ENCODE measurements around the gene PEX11G. TPM values are rescaled to one million over a fixed set of nuclear protein-coding genes. Genes with fewer than 3 reads are reported as not detected.

Gene PEX11G
- total RNA-seq, 2 donors from 2014 or later, result 3.9 to 7.6 TPM

- Histone ChIP-seq H3K4me1 (no peaks in the 10 kb centered on the region), H3K4me3 (no peak overlapping the region), H3K36me3 (replicated peaks in 1 of 2; ENCODE audit: insufficient read depth in 1 of 2, low read depth in 2 of 2) (peaks cover 14 to 45% of the 10 kb centered on the region in 2 donors), H3K27me3 (no peaks in the 10 kb centered on the region), H3K27ac (no peak overlapping the region), H3K9me3 (no peaks in the 10 kb centered on the region)
- DNase-seq, result no peak
- WGBS, 2 donors, result 92 to 96% methylated on average over 14 of the region's 14 CpGs
- no peak for ATAC-seq
- TF ChIP-seq CTCF (IDR thresholded peaks at IDR 0.05) (no peak), POLR2A (IDR thresholded peaks at IDR 0.05) (no peak)
- intact Hi-C loops (cut with DNase I), result no loop called here
Observed at GRCh38 chr19:7460562-7460966, 28.3 kb downstream of the PEX11G start.

- 96 to 97% methylated on average over 9 to 18 of the region's 20 CpGs for WGBS, 2 donors
- DNase-seq (no peak), ATAC-seq (no peak)
- H3K9me3 ChIP-seq, result no peaks in the 10 kb centered on the region
- no peak overlapping the region for H3K4me3 ChIP-seq
- no peaks in the 10 kb centered on the region for H3K27me3 ChIP-seq
- TF ChIP-seq POLR2A (IDR thresholded peaks at IDR 0.05), result no peak
- TF ChIP-seq CTCF (IDR thresholded peaks at IDR 0.05), result no peak
- intact Hi-C loops (cut with DNase I), result no loop called here
- H3K27ac ChIP-seq, result no peak overlapping the region
- no peaks in the 10 kb centered on the region for H3K4me1 ChIP-seq
- peaks cover 10 to 45% of the 10 kb centered on the region in 2 donors for H3K36me3 ChIP-seq (replicated peaks in 1 of 2; ENCODE audit: insufficient read depth in 1 of 2, low read depth in 2 of 2)
Observed at GRCh38 chr19:7459773-7460172, 29.1 kb downstream of the PEX11G start.

- Histone ChIP-seq H3K9me3 (no peaks in the 10 kb centered on the region), H3K27me3 (no peaks in the 10 kb centered on the region), H3K4me3 (no peak overlapping the region), H3K36me3 (replicated peaks in 1 of 2; ENCODE audit: insufficient read depth in 1 of 2, low read depth in 2 of 2) (peaks cover 4 to 43% of the 10 kb centered on the region in 2 donors), H3K4me1 (no peaks in the 10 kb centered on the region), H3K27ac (no peak overlapping the region)
- DNase-seq (no peak), ATAC-seq (no peak)
- TF ChIP-seq POLR2A (IDR thresholded peaks at IDR 0.05) (no peak), CTCF (IDR thresholded peaks at IDR 0.05) (no peak)
- intact Hi-C loops (cut with DNase I), result no loop called here
- 89 to 93% methylated on average over 9 of the region's 9 CpGs for WGBS, 2 donors
Observed at GRCh38 chr19:7458675-7459074, 30.2 kb downstream of the PEX11G start.

- intact Hi-C loops (cut with DNase I), result no loop called here
- Histone ChIP-seq H3K4me1 (no peaks in the 10 kb centered on the region), H3K27ac (no peak overlapping the region), H3K9me3 (no peaks in the 10 kb centered on the region), H3K36me3 (replicated peaks in 1 of 2; ENCODE audit: insufficient read depth in 1 of 2, low read depth in 2 of 2) (peaks cover 8 to 35% of the 10 kb centered on the region in 2 donors), H3K27me3 (no peaks in the 10 kb centered on the region), H3K4me3 (no peak overlapping the region)
- no peak for DNase-seq
- TF ChIP-seq CTCF (IDR thresholded peaks at IDR 0.05) (no peak), POLR2A (IDR thresholded peaks at IDR 0.05) (no peak)
- ATAC-seq, result no peak
- 90 to 97% methylated on average over 7 to 11 of the region's 11 CpGs for WGBS, 2 donors
Observed at GRCh38 chr19:7456964-7457541, 31.8 kb downstream of the PEX11G start.

- Histone ChIP-seq H3K4me1 (no peaks in the 10 kb centered on the region), H3K36me3 (replicated peaks in 1 of 2; ENCODE audit: insufficient read depth in 1 of 2, low read depth in 2 of 2) (peaks cover 8 to 36% of the 10 kb centered on the region in 2 donors), H3K27ac (no peak overlapping the region), H3K4me3 (no peak overlapping the region), H3K9me3 (no peaks in the 10 kb centered on the region), H3K27me3 (no peaks in the 10 kb centered on the region)
- 94 to 95% methylated on average over 12 to 14 of the region's 14 CpGs for WGBS, 2 donors
- no peak for ATAC-seq
- intact Hi-C loops (cut with DNase I), result no loop called here
- TF ChIP-seq POLR2A (IDR thresholded peaks at IDR 0.05) (no peak), CTCF (IDR thresholded peaks at IDR 0.05) (no peak)
- no peak for DNase-seq
Observed at GRCh38 chr19:7455600-7456296, 33.1 kb downstream of the PEX11G start.

All from body of pancreas (tissue), 4 donors.